Heart right ventricle (tissue), 16 donors: ENCODE results near the gene NGDN. TPM values are rescaled to one million over a fixed set of nuclear protein-coding genes. Genes with fewer than 3 reads are reported as not detected.
A peak's percentile ranks its signal among the peaks of the same experiment; 100 is the strongest.
"Not testable (repeated sequence)": the region's sequence is repeated elsewhere in the genome, so short reads cannot be mapped to it uniquely, and the experiment has no call there.

Experiments
- ATAC-seq, 8 donors: fragments of 200-7000 bp; cut with Tn5 transposase; one replicate each; pipeline ENCODE4 v1.9.1; 2020; ENCODE audit warnings: mild to moderate bottlenecking in 8 of 8, moderate library complexity in 8 of 8, moderate number of reproducible peaks in 1 of 8
- DNase-seq, 2 donors: peaks; one replicate each; pipeline ENCODE4 v3.0.0-alpha.2; 2020
- H3K27ac ChIP-seq, 10 donors: fragments of 200-600 bp; sonication (generic) in 2 of 10; one replicate each; pipeline versions ENCODE4 v1.5.0 to v1.8.0; 2020 to 2022; ENCODE audit warnings: mild to moderate bottlenecking in 3 of 10
- H3K27me3 ChIP-seq, 7 donors: fragments of 200-600 bp; one replicate each; pipeline ENCODE4 v1.8.0; 2021 to 2022; ENCODE audit warnings: mild to moderate bottlenecking in 2 of 7
- H3K36me3 ChIP-seq, 9 donors: fragments of 200-600 bp; sonication (generic) in 1 of 9; one replicate each; pipeline versions ENCODE4 v1.5.0 to v1.8.0; 2020 to 2022; ENCODE audit warnings: mild to moderate bottlenecking in 2 of 9
- H3K4me1 ChIP-seq, 9 donors: fragments of 200-600 bp; sonication (generic) in 1 of 9; one replicate each; pipeline versions ENCODE4 v1.5.0 to v1.8.0; 2020 to 2022; ENCODE audit warnings: mild to moderate bottlenecking in 4 of 9
- H3K4me3 ChIP-seq, 10 donors: fragments of 200-600 bp; sonication (generic) in 2 of 10; one replicate each; pipeline versions ENCODE4 v1.5.0 to v1.8.0; 2020 to 2022; ENCODE audit warnings: mild to moderate bottlenecking in 7 of 10, moderate library complexity in 2 of 10
- H3K9me3 ChIP-seq, 11 donors: fragments of 200-600 bp in 10 of 11; sonication (generic) in 2 of 11; one replicate each; pipeline versions ENCODE4 v1.5.0 to v1.8.0; 2013 to 2022; ENCODE audit warnings: mild to moderate bottlenecking in 2 of 11, control low read depth in 1 of 11, moderate library complexity in 1 of 11
- WGBS, 2 donors: extraction: QIAGEN DNeasy Blood & Tissue Kit; methylation state at CpG; one replicate each; pipeline ENCODE4 v1.1.7; 2013; ENCODE audit warnings: inconsistent platforms in 1 of 2; 5-methylcytosine and 5-hydroxymethylcytosine counted together
- intact Hi-C, 10 donors: fragments of 100-400 bp; cut with DNase I; formaldehyde crosslinking; loops; one replicate each; pipeline versions ENCODE4 v1.11.1 to v1.14.2; 2022
- polyA plus RNA-seq, 2 donors: library from polyadenylated mRNA; stranded (reverse); fragments of 200-250 nt; gene quantifications; one replicate each; pipeline ENCODE4 v1.2.3, GENCODE V29; 2013
- total RNA-seq, 10 donors: library from RNA; stranded (reverse); fragmentation: NEBNext Ultra II Directional in 3 of 10; extraction: Animal tissue kit (Norgen Biotek cat#: 25700) in 3 of 10; gene quantifications; one replicate each; pipeline versions ENCODE4 v1.2.1 to v1.2.4, GENCODE V29; 2021 to 2023
- TF ChIP-seq, protein P1 (sequence below), 9 donors: fragments of 200-600 bp; sonication (generic) in 2 of 9; IDR thresholded peaks; one replicate each; pipeline versions ENCODE4 v1.5.0 to v1.8.0; 2021 to 2022; ENCODE audit warnings: antibody characterized with exemption in 9 of 9, mild to moderate bottlenecking in 5 of 9, moderate library complexity in 1 of 9
- donor health status: Arrhythmogenic right ventricular cardiomyopathy.
- donor health status: ischemic (EF 13 %, LVEDD 7.1; RV severe dilation, severe dysfunction).
- donor health status: healthy with polysubstance abuse.
- donor health status: DM: no; HTN: yes; CAD: no.
- donor health status: DM: no; HTN: no; CAD: no.
- donor health status: ischemic (EF 25% LVEDD 6.9; RV normal size, moderate dysfunction).
- donor health status: ischemic (EF 25% LVEDD 5.7; RV mildly dilated, moderate dysfunction).
- donor health status: healthy.
- donor health status: DM: yes; HTN: yes; CAD: no.
- donor health status: Ischemic cardiomyopathy.
- donor health status: ischemic (EF 35%, LVEDD 5.7; RV mildly dilated, moderate dysfunction).
- donor health status: nonischemic (EF 11% LVEDD 7.7; RV severe dilation, severe dysfunction).
- donor health status: DM: yes; HTN: yes; CAD: no.
- donor health status: PGD.
- donor health status: ischemic (EF 29% LVEDD 5.4; RV normal size, mild dysfunction).
- donor health status: nonischemic (EF 23%, LVEDD 6.1; RV moderate dilation, normal function).

NGDN gene
- total and polyA plus RNA-seq, 12 donors, result 14.4 to 40.5 (median 17.9) TPM

DNA sequence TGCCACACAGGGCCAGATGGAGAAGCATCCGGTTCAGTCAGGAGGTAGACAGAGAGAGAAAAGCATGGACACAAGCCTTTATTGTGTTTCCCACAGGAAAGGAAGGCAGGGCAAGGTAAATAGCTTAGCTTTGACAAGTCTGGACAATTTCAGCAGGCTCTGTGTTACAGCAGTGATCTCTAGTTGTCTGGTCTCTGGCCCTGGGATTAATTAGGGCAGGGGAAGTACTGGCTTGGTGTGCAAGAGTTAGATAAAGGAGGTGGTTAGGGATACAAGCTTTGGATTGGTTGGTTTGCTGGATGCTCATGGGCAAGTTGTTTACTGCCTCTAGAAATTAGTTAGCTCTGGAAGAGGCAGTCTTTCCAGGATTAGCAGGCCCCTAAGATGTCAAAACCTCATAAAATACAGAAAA is 15.1 kb upstream of the NGDN start:
- 29 to 34% methylated on average over 1 of the region's 1 CpG for WGBS, 2 donors
- ATAC-seq (peak in 1 of 8 donors; percentile 20), DNase-seq (no peak)
- Histone ChIP-seq H3K4me1 (peaks cover 0 to 5% (median 0%) of the 10 kb centered on the region in 9 donors), H3K9me3 (no peaks in the 10 kb centered on the region), H3K27ac (no peak overlapping the region), H3K36me3 (no peaks in the 10 kb centered on the region), H3K27me3 (peaks cover 0 to 41% (median 5%) of the 10 kb centered on the region in 7 donors), H3K4me3 (no peak overlapping the region)
- intact Hi-C loops, result loop anchor here in 1 of 10 donors (10.0 kb wide), 1 partner anchor 70 kb away; no protein-coding TSS in a partner anchor
- TF ChIP-seq, protein P1, sequence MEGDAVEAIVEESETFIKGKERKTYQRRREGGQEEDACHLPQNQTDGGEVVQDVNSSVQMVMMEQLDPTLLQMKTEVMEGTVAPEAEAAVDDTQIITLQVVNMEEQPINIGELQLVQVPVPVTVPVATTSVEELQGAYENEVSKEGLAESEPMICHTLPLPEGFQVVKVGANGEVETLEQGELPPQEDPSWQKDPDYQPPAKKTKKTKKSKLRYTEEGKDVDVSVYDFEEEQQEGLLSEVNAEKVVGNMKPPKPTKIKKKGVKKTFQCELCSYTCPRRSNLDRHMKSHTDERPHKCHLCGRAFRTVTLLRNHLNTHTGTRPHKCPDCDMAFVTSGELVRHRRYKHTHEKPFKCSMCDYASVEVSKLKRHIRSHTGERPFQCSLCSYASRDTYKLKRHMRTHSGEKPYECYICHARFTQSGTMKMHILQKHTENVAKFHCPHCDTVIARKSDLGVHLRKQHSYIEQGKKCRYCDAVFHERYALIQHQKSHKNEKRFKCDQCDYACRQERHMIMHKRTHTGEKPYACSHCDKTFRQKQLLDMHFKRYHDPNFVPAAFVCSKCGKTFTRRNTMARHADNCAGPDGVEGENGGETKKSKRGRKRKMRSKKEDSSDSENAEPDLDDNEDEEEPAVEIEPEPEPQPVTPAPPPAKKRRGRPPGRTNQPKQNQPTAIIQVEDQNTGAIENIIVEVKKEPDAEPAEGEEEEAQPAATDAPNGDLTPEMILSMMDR (IDR thresholded peaks at IDR 0.05), result no peak

GRCh38 chr14:23456883-23457586 is 12.5 kb upstream of the NGDN start:
- DNase-seq, H3K4me3 ChIP-seq, H3K27ac ChIP-seq, H3K9me3 ChIP-seq, H3K4me1 ChIP-seq, H3K36me3 ChIP-seq: not testable (repeated sequence)
- H3K27me3 ChIP-seq, result peaks cover 0 to 39% (median 5%) of the 10 kb centered on the region in 7 donors
- ATAC-seq, result peak; percentile 16 to 76 (median 66)
- intact Hi-C loops, result loop anchor here in 1 of 10 donors (10.0 kb wide), 1 partner anchor 72 kb away; no protein-coding TSS in a partner anchor
- 83 to 84% methylated on average over 11 of the region's 11 CpGs for WGBS, 2 donors
- TF ChIP-seq, protein P1 (IDR thresholded peaks at IDR 0.05), result peak in 6 of 9 donors; percentile 29 to 48 (median 33)

GRCh38 chr14:23457587-23458445 is 11.7 kb upstream of the NGDN start:
- intact Hi-C loops, result loop anchor here in 1 of 10 donors (10.0 kb wide), 1 partner anchor 73 kb away; no protein-coding TSS in a partner anchor
- ATAC-seq, result peak in 2 of 8 donors; percentile 47
- WGBS, 2 donors, result 80 to 81% methylated on average over 5 of the region's 5 CpGs
- TF ChIP-seq, protein P1 (IDR thresholded peaks at IDR 0.05), result no peak
- no peak overlapping the region for H3K4me3 ChIP-seq
- no peaks in the 10 kb centered on the region for H3K9me3 ChIP-seq
- no peaks in the 10 kb centered on the region for H3K36me3 ChIP-seq
- H3K4me1 ChIP-seq, result no peaks in the 10 kb centered on the region
- no peak overlapping the region for H3K27ac ChIP-seq
- no peak for DNase-seq
- H3K27me3 ChIP-seq, result peaks cover 0 to 32% (median 4%) of the 10 kb centered on the region in 7 donors

DNA sequence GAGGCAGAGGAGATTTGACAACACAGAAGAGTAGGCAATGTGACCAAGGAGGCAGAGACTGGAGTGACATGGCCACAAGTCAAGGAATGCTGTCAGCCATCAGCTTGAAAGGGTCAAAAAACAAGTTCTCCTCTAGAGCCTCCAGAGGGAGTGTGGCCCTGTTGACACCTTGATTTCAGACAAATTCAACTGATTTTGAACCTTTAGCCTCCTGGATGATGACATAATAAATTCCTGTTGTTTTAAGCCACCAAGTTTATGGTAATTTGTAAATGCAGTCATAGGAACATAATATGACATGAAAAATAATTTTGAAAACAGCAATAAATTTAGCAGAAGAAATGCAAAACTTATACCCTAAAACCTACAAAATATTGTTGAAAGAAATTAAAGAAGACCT is 8.5 kb upstream of the NGDN start:
- no peaks in the 10 kb centered on the region for H3K36me3 ChIP-seq
- DNase-seq, result no peak
- peaks cover 0 to 15% (median 0%) of the 10 kb centered on the region in 7 donors for H3K27me3 ChIP-seq
- TF ChIP-seq, protein P1 (IDR thresholded peaks at IDR 0.05), result no peak
- no peaks in the 10 kb centered on the region for H3K9me3 ChIP-seq
- ATAC-seq, result no peak
- no peak overlapping the region for H3K27ac ChIP-seq
- intact Hi-C loops, result loop anchor here in 2 of 10 donors (10.0 kb wide), 1 partner anchor 136 kb away; the partner anchor contains the start of gene PABPN1 (in 2 of the 2)
- no peak overlapping the region for H3K4me3 ChIP-seq
- no peaks in the 10 kb centered on the region for H3K4me1 ChIP-seq
